HepG2 (cell line): ENCODE data around the gene VPS29. TPM values are rescaled to one million over a fixed set of nuclear protein-coding genes. Genes with fewer than 3 reads are reported as not detected.

Experiments
- ATF7-NPFF ChIP-seq: sonication (generic); formaldehyde crosslinking; IDR thresholded peaks from 2 replicates; pipeline ENCODE4 v1.8.1; 2023; ENCODE audit warnings: mild to moderate bottlenecking, low read depth, missing genetic modification reagents, moderate library complexity
- CREB1 ChIP-seq, 2 experiments: fragments of 450-650 bp in 1 of 2; IDR thresholded peaks; 2 replicates each; pipeline ENCODE4 v1.6.1; 2016 to 2017; ENCODE audit warnings: control low read depth in 1 of 2, mild to moderate bottlenecking in 1 of 2, missing compliant biosample characterization in 1 of 2, missing genetic modification characterization in 1 of 2
- ERF ChIP-seq: IDR thresholded peaks from 2 replicates; pipeline ENCODE4 v1.6.1; 2018; ENCODE audit warnings: missing biosample characterization, missing genetic modification reagents
- EZH2 ChIP-seq: conservative IDR thresholded peaks from 2 replicates; pipeline ENCODE4 v1.6.1; 2012; ENCODE audit warnings: mild to moderate bottlenecking, low read depth, low read length, moderate library complexity
- FOXA1 ChIP-seq, 2 experiments: fragments of 450-650 bp in 1 of 2; sonication (generic) in 1 of 2; formaldehyde crosslinking in 1 of 2; IDR thresholded peaks; 2 replicates each; pipeline versions ENCODE4 v1.4.0 to v1.6.1; 2016 to 2020; ENCODE audit warnings: missing genetic modification reagents in 1 of 2
- HMG20A ChIP-seq: IDR thresholded peaks from 2 replicates; pipeline ENCODE4 v1.6.1; 2016; ENCODE audit warnings: borderline replicate concordance
- HNRNPLL ChIP-seq: fragments of 200-400 bp; formaldehyde crosslinking; IDR thresholded peaks from 2 replicates; pipeline ENCODE4 v1.6.1; 2017; ENCODE audit warnings: mild to moderate bottlenecking, low read depth, low read length; ENCODE audit not compliant: poor library complexity, severe bottlenecking
- IKZF4 ChIP-seq: sonication (generic); formaldehyde crosslinking; IDR thresholded peaks from 2 replicates; pipeline ENCODE4 v1.5.1; 2020; ENCODE audit warnings: borderline replicate concordance, mild to moderate bottlenecking, low read depth, missing genetic modification reagents; ENCODE audit errors: not compliant biosample characterization
- KDM6A ChIP-seq: IDR thresholded peaks from 2 replicates; pipeline ENCODE4 v1.6.1; 2016; ENCODE audit warnings: low read depth
- KLF12 ChIP-seq: sonication (generic); formaldehyde crosslinking; IDR thresholded peaks from 2 replicates; pipeline ENCODE4 v1.4.0; 2020; ENCODE audit warnings: missing genetic modification reagents, borderline replicate concordance
- KMT2B ChIP-seq: IDR thresholded peaks from 2 replicates; pipeline ENCODE4 v1.6.1; 2016; ENCODE audit warnings: missing genetic modification reagents, missing compliant biosample characterization
- MEF2D ChIP-seq: sonication (generic); formaldehyde crosslinking; IDR thresholded peaks from 2 replicates; pipeline ENCODE4 v1.5.1; 2020; ENCODE audit warnings: mild to moderate bottlenecking, missing genetic modification reagents
- MTERF4 ChIP-seq: sonication (generic); formaldehyde crosslinking; IDR thresholded peaks from 2 replicates; pipeline ENCODE4 v1.8.0; 2023; ENCODE audit warnings: mild to moderate bottlenecking, missing genetic modification reagents
- MXD4 ChIP-seq: IDR thresholded peaks from 2 replicates; pipeline ENCODE4 v1.6.1; 2016; ENCODE audit warnings: mild to moderate bottlenecking, missing biosample characterization, missing genetic modification reagents
- NFIB ChIP-seq: sonication (generic); formaldehyde crosslinking; IDR thresholded peaks from 2 replicates; pipeline ENCODE4 v1.9.0; 2021; ENCODE audit warnings: missing genetic modification reagents, mild to moderate bottlenecking, borderline replicate concordance
- NR3C1 ChIP-seq: sonication (generic); formaldehyde crosslinking; IDR thresholded peaks from 2 replicates; pipeline ENCODE4 v1.4.0; 2020; ENCODE audit warnings: missing genetic modification reagents
- POLR2A ChIP-seq, 2 experiments: IDR thresholded peaks; 2 replicates each; pipeline ENCODE4 v1.6.1; 2011; ENCODE audit warnings: low read depth in 2 of 2, low read length in 2 of 2, mild to moderate bottlenecking in 1 of 2, moderate library complexity in 1 of 2; ENCODE audit not compliant: insufficient read depth in 1 of 2
- SIX4 ChIP-seq: sonication (generic); formaldehyde crosslinking; IDR thresholded peaks from 2 replicates; pipeline ENCODE4 v1.4.0; 2020; ENCODE audit warnings: missing genetic modification reagents
- SNAPC5 ChIP-seq: sonication (generic); formaldehyde crosslinking; IDR thresholded peaks from 2 replicates; pipeline ENCODE4 v1.8.1; 2023; ENCODE audit warnings: mild to moderate bottlenecking, missing genetic modification reagents, borderline replicate concordance
- SOX6 ChIP-seq, 2 experiments: fragments of 450-650 bp in 1 of 2; sonication (generic) in 1 of 2; formaldehyde crosslinking in 1 of 2; IDR thresholded peaks; 2 replicates each; pipeline versions ENCODE4 v1.4.0 to v1.6.1; 2017 to 2020; ENCODE audit warnings: antibody characterized with exemption in 1 of 2, mild to moderate bottlenecking in 1 of 2, missing genetic modification reagents in 1 of 2
- SP1 ChIP-seq, 2 experiments: fragments of 450-650 bp in 1 of 2; sonication (generic) in 1 of 2; formaldehyde crosslinking in 1 of 2; IDR thresholded peaks; 2 replicates each; pipeline versions ENCODE4 v1.4.0 to v1.6.1; 2016 to 2020; ENCODE audit warnings: missing genetic modification reagents in 1 of 2
- TCF12 ChIP-seq, 2 experiments: fragments of 450-650 bp in 1 of 2; sonication (generic) in 1 of 2; formaldehyde crosslinking in 1 of 2; IDR thresholded peaks; 2 replicates each; pipeline versions ENCODE4 v1.6.1 to v1.8.0; 2017 to 2022; ENCODE audit warnings: antibody characterized with exemption in 1 of 2, mild to moderate bottlenecking in 1 of 2, missing genetic modification reagents in 1 of 2, moderate library complexity in 1 of 2
- TGIF2 ChIP-seq: IDR thresholded peaks from 2 replicates; pipeline ENCODE4 v1.6.1; 2016; ENCODE audit warnings: control low read depth, missing compliant biosample characterization
- ZFP36L1 ChIP-seq: sonication (generic); formaldehyde crosslinking; IDR thresholded peaks from 2 replicates; pipeline ENCODE4 v1.8.0; 2022; ENCODE audit warnings: mild to moderate bottlenecking, missing genetic modification reagents, moderate library complexity
- ZNF136 ChIP-seq: sonication (generic); formaldehyde crosslinking; IDR thresholded peaks from 2 replicates; pipeline ENCODE4 v1.8.1; 2022; ENCODE audit warnings: low read depth, mild to moderate bottlenecking, moderate library complexity, missing genetic modification reagents
- ZNF230 ChIP-seq: sonication (generic); formaldehyde crosslinking; IDR thresholded peaks from 2 replicates; pipeline ENCODE4 v1.4.0; 2020; ENCODE audit warnings: mild to moderate bottlenecking, missing genetic modification reagents
- ZNF275 ChIP-seq: sonication (generic); formaldehyde crosslinking; IDR thresholded peaks from 2 replicates; pipeline ENCODE4 v1.8.0; 2022; ENCODE audit warnings: missing genetic modification reagents, mild to moderate bottlenecking, inconsistent platforms, borderline replicate concordance
- ZNF547 ChIP-seq: sonication (generic); formaldehyde crosslinking; IDR thresholded peaks from 2 replicates; pipeline ENCODE4 v1.5.1; 2020; ENCODE audit warnings: mild to moderate bottlenecking, missing genetic modification reagents
- polyA plus RNA-seq, 8 experiments: library from polyadenylated mRNA; depleted of rRNA in 3 of 8; stranded (reverse) in 7 of 8; unstranded in 1 of 8; fragments of >200 nt; fragmentation: Illumina TruSeq in 4 of 8; extraction: Trizol in 4 of 8; gene quantifications; 2 replicates each; pipeline versions ENCODE4 v1.2.1 to v1.2.3, GENCODE V29; 2011 to 2016; ENCODE audit warnings: low read depth in 4 of 8, missing spikeins in 1 of 8, mixed read lengths in 1 of 8; ENCODE audit not compliant: insufficient read depth in 1 of 8
- total RNA-seq, 5 experiments: library from RNA; depleted of rRNA; stranded (reverse); fragments of >200 nt; fragmentation: Illumina TruSeq; extraction: Trizol; gene quantifications; 2 replicates each; pipeline ENCODE4 v1.2.3, GENCODE V29; 2016; ENCODE audit warnings: low read depth in 1 of 5

The VPS29 gene
- total and polyA plus RNA-seq, 2 of the 13 experiments (the other 11 are each of a cell fraction or from before 2014, with no cell fraction given) = 107 to 114 TPM

GRCh38 chr12:110468214-110469048 lies 33.5 kb downstream of the VPS29 start, which contains the start of the genes FAM216A and GPN3 (continued):
- TF ChIP-seq ZNF275 (CRISPR knock-in tag) = peak; percentile 32; the same call in 1 of the 2 replicates
- no peak for TF ChIP-seq ZNF230 (CRISPR knock-in tag)
- peak; percentile 90 for TF ChIP-seq HNRNPLL
- peak; percentile 72 for TF ChIP-seq MXD4 (CRISPR knock-in tag)
- TF ChIP-seq TGIF2 (CRISPR knock-in tag) = peak; percentile 57
- TF ChIP-seq ZNF547 = peak; percentile 31
- TF ChIP-seq ZNF136 (CRISPR knock-in tag) = 0 out of 2 replicates have a peak, but pooled peaks have one; percentile 66
- TF ChIP-seq SIX4 (CRISPR knock-in tag) = peak; percentile 44; the same call in 1 of the 2 replicates
- peak; percentile 93 for TF ChIP-seq KMT2B (CRISPR knock-in tag)
- TF ChIP-seq HMG20A (CRISPR knock-in tag) = no peak
- peak; percentile 46; the same call in 1 of the 2 replicates for TF ChIP-seq ATF7-NPFF (CRISPR knock-in tag)
- peak; percentile 62 for TF ChIP-seq CREB1 (IDR thresholded peaks at IDR 0.05)
- TF ChIP-seq CREB1 (CRISPR knock-in tag; IDR thresholded peaks at IDR 0.05) = peak; percentile 94
- no peak for TF ChIP-seq SP1 (IDR thresholded peaks at IDR 0.05)
- TF ChIP-seq SP1 (CRISPR knock-in tag; IDR thresholded peaks at IDR 0.05) = peak; percentile 93
- peak; percentile 54; the same call in 1 of the 2 replicates for TF ChIP-seq ZFP36L1 (CRISPR knock-in tag)
- TF ChIP-seq KLF12 = peak; percentile 44; the same call in 1 of the 2 replicates
- TF ChIP-seq KDM6A (CRISPR knock-in tag) = no peak
- TF ChIP-seq POLR2A (IDR thresholded peaks at IDR 0.05; ENCODE audit: insufficient read depth in 1 of 2, low read depth in 2 of 2, low read length in 2 of 2) = peak; percentile 70 to 88
- TF ChIP-seq SOX6 (IDR thresholded peaks at IDR 0.05) = no peak
- 0 out of 2 replicates have a peak, but pooled peaks have one; percentile 30 for TF ChIP-seq SOX6 (CRISPR knock-in tag; IDR thresholded peaks at IDR 0.05)
- peak; percentile 78; the same call in 1 of the 2 replicates for TF ChIP-seq MTERF4 (CRISPR knock-in tag)
- TF ChIP-seq FOXA1 (IDR thresholded peaks at IDR 0.05) = no peak
- no peak for TF ChIP-seq FOXA1 (CRISPR knock-in tag; IDR thresholded peaks at IDR 0.05)
- peak; percentile 21 for TF ChIP-seq IKZF4
- peak; percentile 57 for TF ChIP-seq ERF
- no peak for TF ChIP-seq NFIB (CRISPR knock-in tag)
- TF ChIP-seq MEF2D (CRISPR knock-in tag) = peak; percentile 74; the same call in 1 of the 2 replicates
- no peak for TF ChIP-seq SNAPC5 (CRISPR knock-in tag)
- no peak for TF ChIP-seq TCF12 (IDR thresholded peaks at IDR 0.05)
- no peak for TF ChIP-seq TCF12 (CRISPR knock-in tag; IDR thresholded peaks at IDR 0.05)
- no peak for TF ChIP-seq EZH2
- TF ChIP-seq NR3C1 (CRISPR knock-in tag) = no peak
